ENCODE results near the gene DNAJC18. TPM values are rescaled to one million over a fixed set of nuclear protein-coding genes. Genes with fewer than 3 reads are reported as not detected.
"Not testable (repeated sequence)": the region's sequence is repeated elsewhere in the genome, so short reads cannot be mapped to it uniquely, and the experiment has no call there.

Gene DNAJC18
- total RNA-seq, result 10 to 100 TPM in 3 of 4 donors, 1 to 10 TPM in 1; 9.2 to 11.4 (median 10.7) TPM

DNA sequence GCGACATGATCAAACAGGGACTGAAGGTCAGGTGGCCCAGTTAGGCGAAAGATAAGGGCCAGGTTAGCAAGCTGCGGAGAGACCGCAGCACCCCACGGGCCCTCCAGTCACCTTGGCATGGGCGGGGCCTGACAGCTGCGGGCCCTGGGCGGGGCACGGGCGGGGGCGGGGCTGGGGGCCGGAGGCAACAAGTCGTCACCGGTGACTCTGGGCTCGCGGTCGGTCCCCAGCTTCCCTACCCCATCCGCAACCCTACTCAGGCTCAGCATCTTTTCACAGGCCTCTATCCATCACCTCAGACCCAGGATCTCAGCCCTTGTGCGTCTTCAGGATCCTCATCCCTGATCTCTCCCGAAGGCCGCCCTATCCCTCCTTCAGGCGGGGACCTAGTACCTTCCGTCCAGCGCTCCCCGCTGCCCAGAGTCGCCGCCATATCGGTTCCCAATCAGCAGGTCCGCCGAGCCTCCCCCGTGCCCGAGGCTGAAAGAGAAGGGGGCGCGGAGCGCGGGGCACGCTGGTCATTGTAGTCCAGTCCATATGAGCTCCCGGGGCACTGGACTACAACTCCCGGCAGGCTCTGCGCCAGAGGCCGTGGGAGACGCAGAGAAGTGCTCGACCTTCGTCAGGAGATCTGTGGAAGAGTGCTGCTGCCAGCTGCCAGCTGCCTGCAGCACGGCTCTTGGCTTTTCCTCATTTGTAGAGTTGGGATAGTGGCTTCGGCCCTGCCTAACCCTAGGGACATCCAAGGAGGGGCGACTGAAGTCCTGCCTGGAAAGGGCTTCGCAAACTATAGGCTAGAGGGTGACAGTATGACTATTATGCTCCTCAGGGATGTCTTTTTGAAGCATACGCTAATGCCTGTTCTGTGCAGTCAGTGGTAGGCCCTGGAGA is at the start of gene DNAJC18:
TSS of gene DNAJC18 (minus strand) at position 513 of the 891 bp plus-strand sequence. CDS start at position 433, 80 bp downstream.
- peak within 1 kb of the TSS; percentile 92 to 99 (median 96) for H3K27ac ChIP-seq
- H3K4me3 ChIP-seq, result peak within 1 kb of the TSS; percentile 53 to 96 (median 66)
- H3K4me1 ChIP-seq, result peaks cover 0 to 14% (median 8%) of the 10 kb centered on the region in 4 donors
- H3K27me3 ChIP-seq, result no peaks in the 10 kb centered on the region
- peak; percentile 2 to 60 for TF ChIP-seq POLR2A (IDR thresholded peaks at IDR 0.05)
- peak; percentile 86 to 92 for TF ChIP-seq EP300 (IDR thresholded peaks at IDR 0.05)
- TF ChIP-seq, protein P1, sequence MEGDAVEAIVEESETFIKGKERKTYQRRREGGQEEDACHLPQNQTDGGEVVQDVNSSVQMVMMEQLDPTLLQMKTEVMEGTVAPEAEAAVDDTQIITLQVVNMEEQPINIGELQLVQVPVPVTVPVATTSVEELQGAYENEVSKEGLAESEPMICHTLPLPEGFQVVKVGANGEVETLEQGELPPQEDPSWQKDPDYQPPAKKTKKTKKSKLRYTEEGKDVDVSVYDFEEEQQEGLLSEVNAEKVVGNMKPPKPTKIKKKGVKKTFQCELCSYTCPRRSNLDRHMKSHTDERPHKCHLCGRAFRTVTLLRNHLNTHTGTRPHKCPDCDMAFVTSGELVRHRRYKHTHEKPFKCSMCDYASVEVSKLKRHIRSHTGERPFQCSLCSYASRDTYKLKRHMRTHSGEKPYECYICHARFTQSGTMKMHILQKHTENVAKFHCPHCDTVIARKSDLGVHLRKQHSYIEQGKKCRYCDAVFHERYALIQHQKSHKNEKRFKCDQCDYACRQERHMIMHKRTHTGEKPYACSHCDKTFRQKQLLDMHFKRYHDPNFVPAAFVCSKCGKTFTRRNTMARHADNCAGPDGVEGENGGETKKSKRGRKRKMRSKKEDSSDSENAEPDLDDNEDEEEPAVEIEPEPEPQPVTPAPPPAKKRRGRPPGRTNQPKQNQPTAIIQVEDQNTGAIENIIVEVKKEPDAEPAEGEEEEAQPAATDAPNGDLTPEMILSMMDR (IDR thresholded peaks at IDR 0.05), result peak in 1 of 5 experiments; percentile 29
- peaks cover 0 to 23% (median 0%) of the 10 kb centered on the region in 3 donors for H3K36me3 ChIP-seq
- DNase-seq (ENCODE audit: low spot score in 2 of 2), result peak; percentile 84 to 94
- 4 to 6% methylated on average over 34 to 35 of the region's 49 CpGs for WGBS, 2 donors
- H3K9me3 ChIP-seq, result no peaks in the 10 kb centered on the region

DNA sequence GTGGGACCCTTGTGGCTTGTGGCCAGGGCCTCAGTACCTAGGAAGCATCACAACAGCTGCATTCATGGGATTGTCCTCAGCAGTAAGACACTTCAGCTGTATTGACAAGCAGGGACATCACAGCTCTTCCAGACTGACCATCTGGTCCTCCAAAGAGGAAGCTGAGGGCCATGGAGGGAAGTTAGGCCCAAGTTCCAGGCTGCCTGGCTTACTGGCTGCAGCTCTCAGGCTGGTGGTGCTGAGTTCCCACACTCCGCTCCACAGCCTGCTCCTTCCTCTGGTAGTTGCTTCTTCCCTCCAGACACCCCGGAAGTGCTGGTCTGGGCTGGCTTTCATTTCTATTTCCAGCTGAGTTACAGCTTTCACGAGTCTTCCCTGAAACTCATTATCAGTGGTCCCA is 48.9 kb upstream of the DNAJC18 start:
- Histone ChIP-seq H3K36me3 (no peaks in the 10 kb centered on the region), H3K27me3 (no peaks in the 10 kb centered on the region), H3K9me3 (no peaks in the 10 kb centered on the region), H3K4me3 (no peak overlapping the region), H3K4me1 (peaks cover 0 to 25% (median 4%) of the 10 kb centered on the region in 4 donors), H3K27ac (peak overlapping the region in 2 of 4 donors; percentile 16 to 45)
- WGBS, 2 donors, result 57 to 64% methylated on average over 3 of the region's 3 CpGs
- no peak for DNase-seq (ENCODE audit: low spot score in 2 of 2)
- TF ChIP-seq EP300 (IDR thresholded peaks at IDR 0.05) (peak in 1 of 2 donors; percentile 30), POLR2A (IDR thresholded peaks at IDR 0.05) (no peak)
- TF ChIP-seq, protein P1 (IDR thresholded peaks at IDR 0.05), result no peak

DNA sequence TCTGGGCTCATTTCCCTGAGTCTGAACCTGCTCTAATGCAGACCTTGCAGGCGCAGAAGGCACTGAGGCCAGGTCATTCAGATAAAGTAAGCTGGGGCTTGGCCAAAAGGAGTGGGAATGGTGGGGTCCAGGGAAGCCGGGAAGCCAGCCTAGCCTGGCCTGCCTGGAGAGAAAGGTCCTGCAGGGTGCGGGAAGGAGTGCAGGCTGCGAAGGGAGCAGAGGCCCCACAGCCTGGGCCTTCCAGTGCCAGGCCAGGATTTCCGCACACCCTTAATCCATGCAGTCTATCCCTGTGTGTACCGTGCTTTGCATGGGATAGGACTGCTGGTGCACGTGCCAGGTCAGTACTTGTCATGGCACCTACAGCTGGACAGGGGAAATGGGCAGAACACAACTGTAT is 46.9 kb upstream of the DNAJC18 start:
- DNase-seq (ENCODE audit: low spot score in 2 of 2), result no peak
- H3K36me3 ChIP-seq, result no peaks in the 10 kb centered on the region
- H3K27ac ChIP-seq, result no peak overlapping the region
- no peaks in the 10 kb centered on the region for H3K27me3 ChIP-seq
- no peaks in the 10 kb centered on the region for H3K9me3 ChIP-seq
- no peak overlapping the region for H3K4me3 ChIP-seq
- TF ChIP-seq POLR2A (IDR thresholded peaks at IDR 0.05) (no peak), EP300 (IDR thresholded peaks at IDR 0.05) (no peak)
- 69 to 70% methylated on average over 7 of the region's 7 CpGs for WGBS, 2 donors
- H3K4me1 ChIP-seq, result peaks cover 0 to 33% (median 9%) of the 10 kb centered on the region in 4 donors

DNA sequence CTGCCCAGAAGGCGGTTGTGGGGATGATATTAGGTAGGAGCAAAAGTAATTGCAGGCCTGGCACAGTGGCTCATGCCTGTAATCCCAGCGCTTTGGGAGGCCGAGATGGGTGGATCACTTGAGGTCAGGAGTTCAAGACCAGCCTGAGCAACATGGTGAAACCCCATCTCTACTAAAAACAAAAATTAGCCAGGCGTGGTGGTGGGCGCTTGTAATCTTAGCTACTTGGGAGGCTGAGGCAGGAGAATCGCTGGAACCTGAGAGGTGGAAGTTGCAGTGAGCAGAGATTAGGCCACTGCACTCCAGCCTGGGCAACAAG is 43.5 kb upstream of the DNAJC18 start:
- Histone ChIP-seq H3K4me3 (peak overlapping the region in 3 of 4 donors; percentile 48 to 59 (median 51)), H3K4me1 (peaks cover 0 to 58% (median 11%) of the 10 kb centered on the region in 4 donors), H3K36me3 (peaks cover 0 to 14% (median 0%) of the 10 kb centered on the region in 3 donors), H3K27ac (peak overlapping the region; percentile 73 to 95 (median 90))
- not testable (repeated sequence) for H3K27me3 ChIP-seq, H3K9me3 ChIP-seq
- DNase-seq (ENCODE audit: low spot score in 2 of 2), result peak in 1 of 2 donors; percentile 45
- WGBS, 2 donors, result 63 to 72% methylated on average over 6 of the region's 6 CpGs

DNA sequence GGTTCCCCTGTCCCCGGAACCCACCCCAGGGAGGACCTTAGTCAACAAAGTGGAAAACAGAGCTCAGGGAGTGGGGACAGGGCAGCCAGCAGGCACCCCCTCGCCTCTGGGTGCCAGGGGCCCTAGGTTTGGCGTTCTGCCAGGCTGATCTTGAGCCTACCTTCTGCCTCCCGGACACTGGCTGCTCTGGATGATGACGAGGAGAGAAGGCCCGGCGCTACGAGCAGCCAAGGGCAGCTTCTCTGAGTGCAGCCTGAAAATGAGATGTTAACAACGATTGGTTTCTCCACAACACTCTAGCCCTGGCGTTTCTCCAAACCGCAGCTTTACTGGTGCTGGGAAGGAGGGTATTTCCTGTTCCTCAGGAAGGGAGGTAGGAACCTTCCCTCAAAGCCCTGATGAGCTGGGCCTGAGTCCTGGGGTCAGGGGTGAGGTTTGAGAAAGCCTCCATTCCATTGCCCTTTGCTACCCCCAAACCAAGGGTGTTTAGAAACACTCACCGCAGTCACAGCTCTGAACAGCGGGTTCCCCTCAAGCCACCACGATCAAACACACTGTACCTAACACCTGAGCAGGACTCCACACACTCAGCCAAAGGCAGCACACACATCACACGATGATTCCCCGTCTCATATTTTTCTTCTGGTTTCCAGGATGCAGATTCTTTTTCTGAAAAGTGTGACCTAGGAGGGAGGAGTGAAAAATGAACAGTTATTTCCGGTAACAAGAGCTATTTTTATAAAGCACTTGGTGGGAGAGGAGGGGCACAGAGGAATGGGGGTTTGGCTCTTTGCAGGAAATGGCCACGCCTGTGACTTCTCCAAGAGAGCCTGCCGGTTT is 42.9 kb upstream of the DNAJC18 start, which contains the start of gene STING1:
TSS of gene STING1 (minus strand) at position 709 of the 840 bp plus-strand sequence. CDS start 1,054 bp downstream, outside the sequence.
- 14 to 25% methylated on average over 14 to 19 of the region's 19 CpGs for WGBS, 2 donors
- DNase-seq (ENCODE audit: low spot score in 2 of 2), result peak; percentile 70 to 88
- peak in 1 of 2 donors; percentile 14 for TF ChIP-seq POLR2A (IDR thresholded peaks at IDR 0.05)
- peak in 1 of 2 donors; percentile 71 for TF ChIP-seq EP300 (IDR thresholded peaks at IDR 0.05)
- TF ChIP-seq, protein P1 (IDR thresholded peaks at IDR 0.05), result no peak

More for the DNA sequence above, 42.9 kb upstream of the DNAJC18 start, which contains the start of gene STING1:
- peaks cover 0 to 20% (median 0%) of the 10 kb centered on the region in 3 donors for H3K36me3 ChIP-seq
- H3K4me1 ChIP-seq, result peaks cover 0 to 58% (median 11%) of the 10 kb centered on the region in 4 donors
- no peaks in the 10 kb centered on the region for H3K27me3 ChIP-seq
- no peaks in the 10 kb centered on the region for H3K9me3 ChIP-seq
- H3K4me3 ChIP-seq, result peak within 1 kb of the TSS; percentile 23 to 59 (median 50)
- peak within 1 kb of the TSS; percentile 73 to 95 (median 90) for H3K27ac ChIP-seq

Measured in tibial nerve (tissue), 4 donors.